Inflammatory macrophage treated with lipopolysaccharide for 4 hours (primary cell): ENCODE measurements around the gene ORC3.
A peak's percentile ranks its signal among the peaks of the same experiment; 100 is the strongest.
"Not testable (repeated sequence)": the region's sequence is repeated elsewhere in the genome, so short reads cannot be mapped to it uniquely, and the experiment has no call there.

Experiments used
- DNase-seq: peaks from one replicate; pipeline ENCODE4 v3.0.0-alpha.2; 2020

ORC3 gene

DNA sequence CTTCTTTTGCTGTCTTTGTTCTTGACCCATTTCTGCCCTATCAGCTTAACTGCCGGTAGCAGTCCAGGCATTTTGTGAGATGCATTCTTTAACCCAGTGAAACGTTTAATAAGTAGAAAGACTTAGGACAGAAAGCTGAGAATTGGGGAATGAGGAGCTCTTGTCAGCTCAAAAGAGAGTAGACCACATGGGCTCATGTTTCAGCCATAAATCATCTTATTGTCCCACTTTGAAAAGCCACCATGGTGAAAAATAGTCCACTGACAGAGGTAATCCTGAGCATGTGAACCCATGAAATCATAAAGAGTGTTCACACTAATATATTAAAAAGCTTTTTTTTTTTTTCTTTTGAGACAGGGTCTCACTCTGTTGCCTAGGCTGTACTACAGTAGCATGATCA is 16.3 kb downstream of the ORC3 start:
- no peak for DNase-seq

DNA sequence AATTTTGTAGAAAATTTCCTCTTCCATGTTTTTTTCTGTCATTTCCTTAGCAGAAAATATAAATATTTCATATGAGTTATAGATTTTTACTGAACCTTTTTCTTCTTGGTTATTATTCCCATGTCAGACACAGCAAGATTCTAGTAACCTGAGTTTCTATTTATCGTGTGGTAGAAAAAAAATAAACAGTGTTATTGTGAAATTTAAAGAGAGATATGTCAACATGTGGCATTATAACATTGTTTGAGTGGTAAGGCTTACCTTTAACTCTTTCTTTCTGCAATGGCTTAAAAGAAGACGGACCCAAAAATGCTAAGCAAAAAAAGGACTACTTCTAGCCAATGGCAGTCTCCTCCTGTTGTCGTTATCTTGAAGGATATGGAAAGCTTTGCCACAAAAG is 18.9 kb downstream of the ORC3 start:
- no peak for DNase-seq

DNA sequence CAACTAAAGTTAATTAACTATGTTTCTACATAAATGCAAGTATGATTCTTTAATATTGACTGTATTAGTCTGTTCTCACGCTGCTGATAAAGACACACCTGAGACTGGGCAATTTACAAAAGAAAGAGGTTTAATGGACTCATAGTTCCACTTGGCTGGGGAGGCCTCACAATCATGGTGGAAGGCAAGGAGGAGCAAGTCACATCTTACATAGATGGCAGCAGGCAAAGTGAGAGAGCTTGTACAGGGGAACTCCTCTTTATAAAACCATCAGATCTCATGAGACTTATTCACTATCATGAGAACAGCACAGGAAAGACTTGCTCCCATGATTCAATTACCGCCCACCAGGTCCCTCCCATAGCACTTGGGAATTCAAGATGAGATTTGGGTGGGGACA is 23.1 kb downstream of the ORC3 start:
- DNase-seq: not testable (repeated sequence)

DNA sequence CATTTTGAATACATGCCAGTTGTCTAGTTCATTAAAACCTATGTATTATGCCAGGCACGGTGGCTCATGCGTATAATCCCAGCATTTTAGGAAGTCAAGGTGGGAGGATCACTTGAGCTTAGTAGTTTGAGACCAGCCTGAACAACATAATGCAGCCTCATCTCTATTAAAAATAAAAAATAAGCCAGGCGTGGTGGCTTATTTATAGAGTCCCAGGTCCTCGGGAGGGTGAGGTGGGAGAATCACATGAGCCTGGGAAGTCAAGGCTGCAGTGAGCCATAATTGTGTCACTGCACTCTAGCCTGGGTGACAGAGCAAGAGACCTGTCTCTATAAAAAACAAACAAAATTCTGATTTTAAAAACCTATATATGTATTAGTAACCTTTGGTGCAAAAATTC is 27.5 kb downstream of the ORC3 start:
- DNase-seq: no peak

DNA sequence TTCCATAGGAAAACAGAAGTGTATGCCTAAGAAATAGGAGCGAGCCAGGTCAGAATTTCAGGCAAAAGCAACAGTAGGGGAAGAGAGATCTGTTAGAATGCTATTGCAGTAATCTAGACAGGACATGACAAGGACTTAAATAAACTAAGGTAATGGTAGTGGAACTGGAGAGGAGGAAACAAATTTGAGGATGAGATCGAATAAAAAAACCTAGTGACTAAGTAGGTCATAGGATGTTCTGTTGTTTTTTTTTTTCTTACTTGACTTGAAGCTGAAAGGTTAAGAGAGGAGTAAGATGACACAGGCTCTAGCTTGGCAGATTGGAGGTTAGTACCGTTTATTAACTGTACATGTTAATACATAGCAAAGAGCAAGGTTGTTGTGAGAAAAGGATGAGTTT is 28.6 kb downstream of the ORC3 start:
- no peak for DNase-seq

DNA sequence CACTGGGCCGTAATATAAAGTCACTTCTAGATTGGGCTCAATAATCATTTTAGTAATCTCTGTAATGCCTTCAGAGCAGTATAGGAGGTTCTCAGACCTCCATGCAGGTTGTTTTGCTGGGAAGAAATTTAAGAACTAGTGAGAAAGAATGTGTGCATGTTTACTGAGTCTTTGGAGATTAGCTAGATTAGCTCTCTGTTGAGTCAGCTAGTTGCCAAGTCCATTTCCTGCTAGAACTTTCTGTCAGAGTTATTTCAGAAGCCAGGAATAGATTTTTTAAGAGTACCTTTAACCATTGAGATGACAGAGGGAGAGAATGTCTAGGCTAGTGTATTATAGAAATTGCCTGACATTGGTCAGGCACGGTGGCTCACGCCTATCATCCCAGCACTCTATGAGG is 33.3 kb downstream of the ORC3 start:
- DNase-seq: no peak

DNA sequence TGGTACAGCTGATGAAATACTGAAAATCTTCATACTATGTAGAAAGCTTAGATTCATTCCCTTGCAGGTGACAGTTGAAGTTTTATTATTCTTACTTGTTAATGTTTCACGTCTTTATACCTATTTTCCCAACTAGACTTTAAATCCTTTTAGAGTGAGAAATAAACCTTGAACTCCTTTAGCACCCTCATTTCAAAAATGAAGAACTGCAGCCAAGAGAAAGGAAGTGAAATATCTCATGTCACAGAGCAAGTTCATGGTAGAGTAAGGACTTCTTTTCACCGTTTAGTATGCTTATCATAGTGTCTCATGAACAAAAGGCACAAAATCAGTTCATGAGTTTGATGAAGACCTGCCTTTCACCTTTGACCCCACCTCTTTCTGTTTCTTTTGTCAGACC is 38.5 kb downstream of the ORC3 start:
- DNase-seq: no peak

DNA sequence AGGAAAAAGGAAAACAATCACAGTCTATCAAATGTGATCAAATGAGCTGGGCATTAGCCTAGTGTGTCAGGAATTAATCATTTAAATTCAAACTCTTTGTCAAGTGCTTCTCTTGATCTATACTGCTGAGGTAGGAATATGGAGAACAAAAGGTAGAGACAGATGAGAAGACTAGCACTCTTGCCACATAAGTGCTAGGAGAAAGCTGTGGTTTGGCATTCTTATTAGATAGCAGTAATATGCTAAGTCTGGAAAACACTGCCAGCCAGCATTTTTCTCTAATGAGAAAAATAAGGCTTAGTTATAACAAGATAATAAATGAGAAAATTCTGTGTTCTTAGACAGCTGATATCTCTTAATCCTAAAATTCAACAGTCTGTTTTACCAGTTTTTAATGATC is 38.9 kb downstream of the ORC3 start:
- no peak for DNase-seq

DNA sequence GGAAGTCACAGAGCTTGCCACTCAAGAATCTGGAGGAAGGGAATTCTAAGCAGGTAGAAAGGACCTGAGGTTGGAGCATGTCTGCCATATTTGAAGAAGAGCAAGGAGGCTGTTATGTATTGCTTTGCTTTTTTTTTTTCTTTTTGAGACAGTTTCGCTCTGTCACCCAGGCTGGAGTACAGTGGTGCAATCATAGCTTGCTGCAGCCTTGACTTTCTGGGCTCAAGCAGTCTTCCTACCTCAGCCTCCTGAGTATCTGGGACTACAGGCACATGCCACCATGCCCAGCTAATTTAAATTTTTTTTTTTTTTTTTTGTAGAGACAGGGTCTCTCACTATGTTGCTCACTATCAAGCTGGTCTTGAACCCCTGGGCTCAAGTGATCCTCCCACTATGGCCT is 40.8 kb downstream of the ORC3 start:
- DNase-seq: no peak

DNA sequence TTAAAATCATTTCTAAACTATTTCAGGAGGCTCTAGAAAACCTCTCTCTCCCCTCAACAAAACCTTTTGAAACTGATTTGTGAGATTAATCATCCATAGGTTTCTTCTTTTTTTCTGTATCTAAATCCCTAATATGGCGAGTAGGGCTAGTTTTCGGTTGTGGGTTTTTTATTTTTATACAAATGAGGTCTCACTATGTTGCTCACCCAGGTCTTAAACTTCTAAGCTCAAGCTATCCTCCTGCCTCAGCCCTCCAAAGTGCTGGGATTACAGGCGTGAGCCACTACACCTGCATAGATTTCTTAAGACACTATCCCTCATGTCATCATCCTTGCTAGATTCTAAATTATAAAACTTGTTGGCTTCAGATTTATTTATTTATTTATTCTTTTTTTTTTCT is 43.9 kb downstream of the ORC3 start:
- no peak for DNase-seq

DNA sequence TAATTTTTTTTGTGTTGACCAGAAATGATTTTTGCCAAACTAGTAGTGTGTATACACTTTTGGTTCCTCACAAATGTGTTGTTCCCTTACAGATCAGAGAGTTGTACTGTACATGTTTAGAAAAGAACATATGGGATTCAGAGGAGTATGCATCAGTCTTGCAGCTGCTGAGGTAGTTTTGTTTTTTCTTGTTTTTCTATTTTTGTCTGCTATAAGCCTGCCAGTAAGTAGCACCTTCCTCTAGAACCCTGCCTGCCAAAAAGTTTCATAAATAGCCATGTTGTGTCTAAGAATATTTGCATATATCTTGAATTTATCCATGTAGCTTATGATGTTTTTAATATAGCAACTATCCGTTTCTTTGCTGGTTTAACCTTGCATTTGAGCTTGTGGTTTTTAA is 46.4 kb downstream of the ORC3 start:
- DNase-seq: no peak

DNA sequence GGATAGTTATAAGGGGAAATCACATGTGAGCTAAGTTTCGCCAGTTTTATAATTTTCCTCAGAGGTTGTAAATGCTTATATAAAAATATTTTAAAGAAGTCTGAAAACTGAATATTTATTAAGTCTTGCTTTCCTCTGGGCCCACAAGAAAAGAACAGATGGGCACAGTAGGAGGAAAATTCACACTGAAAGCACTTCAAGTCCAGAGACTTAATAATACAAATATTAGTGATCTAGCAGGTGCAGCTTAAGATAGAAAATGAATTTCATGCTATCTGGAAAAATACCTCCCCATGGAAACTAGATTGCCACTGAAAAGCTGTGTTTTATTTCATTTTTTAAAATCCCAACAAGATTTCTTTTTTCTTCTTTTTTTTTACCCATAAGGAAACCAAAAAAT is 47.2 kb downstream of the ORC3 start:
- DNase-seq: no peak

DNA sequence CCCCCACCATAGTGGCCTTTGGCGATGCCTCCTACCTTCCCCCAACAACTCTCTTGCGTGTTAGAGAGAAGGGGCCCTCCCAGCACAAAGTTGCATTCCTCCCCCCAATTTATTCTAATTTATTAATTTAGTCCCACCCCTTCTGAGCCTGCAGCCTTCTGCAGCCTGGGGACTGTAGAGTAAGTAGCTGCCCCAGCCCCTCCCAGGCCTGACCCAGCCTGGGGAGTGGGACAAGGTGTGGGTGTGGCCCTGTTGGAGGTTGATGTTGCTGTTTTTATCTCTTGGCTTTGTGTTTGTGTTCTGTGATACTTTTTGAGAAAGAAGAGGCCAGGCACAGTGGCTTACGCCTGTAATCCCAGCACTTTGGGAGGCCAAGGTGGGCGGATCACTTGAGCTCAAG is 49.4 kb downstream of the ORC3 start:
- no peak for DNase-seq

DNA sequence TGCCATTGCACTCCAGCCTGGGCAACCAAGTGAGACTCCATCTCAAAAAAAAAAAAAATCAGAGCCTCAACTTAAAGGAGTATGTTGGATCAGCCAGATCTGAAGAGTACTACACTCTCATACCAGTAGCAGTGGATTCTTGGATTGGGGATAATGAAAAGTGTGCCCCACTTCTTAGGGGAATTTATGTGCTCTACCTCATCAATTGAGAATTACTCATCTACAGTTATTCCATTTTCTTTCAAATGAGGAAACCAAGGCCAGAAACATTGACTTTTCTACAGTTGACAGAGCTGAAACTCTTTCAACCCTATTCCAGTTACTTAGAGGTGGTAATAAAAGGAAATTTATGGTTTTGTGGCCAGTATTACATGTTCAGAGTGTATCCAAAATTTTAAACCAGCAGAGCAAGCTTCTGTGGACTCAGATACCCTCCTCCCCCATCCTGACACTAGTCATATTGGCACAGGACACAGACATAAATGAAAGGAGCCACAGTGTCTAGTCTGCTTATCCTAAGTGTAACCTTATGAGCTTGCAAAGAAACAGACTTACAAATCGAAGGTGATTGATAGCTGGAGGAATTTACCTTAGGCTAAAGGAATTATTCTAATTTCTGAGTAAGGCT is 51.2 kb downstream of the ORC3 start:
- no peak for DNase-seq

DNA sequence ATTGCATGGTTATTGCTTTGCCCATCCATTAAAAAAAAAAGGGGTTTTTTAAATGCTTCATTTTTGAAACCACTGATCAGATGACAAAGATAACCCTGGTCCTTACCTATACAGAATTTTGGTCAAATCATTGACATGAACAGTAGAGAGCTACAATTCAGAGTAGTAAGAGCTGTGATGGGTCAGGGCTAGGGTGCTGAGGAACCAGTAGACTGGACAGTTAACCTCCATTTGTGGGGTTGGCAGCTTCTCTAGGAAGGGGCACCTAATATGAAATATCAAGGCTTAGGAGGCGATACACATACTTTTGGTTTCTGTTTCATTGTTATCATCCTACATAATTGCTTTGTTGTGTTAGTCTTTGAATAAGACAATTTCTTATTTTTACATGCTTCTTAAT is 55.1 kb downstream of the ORC3 start:
- DNase-seq: peak; percentile 40

DNA sequence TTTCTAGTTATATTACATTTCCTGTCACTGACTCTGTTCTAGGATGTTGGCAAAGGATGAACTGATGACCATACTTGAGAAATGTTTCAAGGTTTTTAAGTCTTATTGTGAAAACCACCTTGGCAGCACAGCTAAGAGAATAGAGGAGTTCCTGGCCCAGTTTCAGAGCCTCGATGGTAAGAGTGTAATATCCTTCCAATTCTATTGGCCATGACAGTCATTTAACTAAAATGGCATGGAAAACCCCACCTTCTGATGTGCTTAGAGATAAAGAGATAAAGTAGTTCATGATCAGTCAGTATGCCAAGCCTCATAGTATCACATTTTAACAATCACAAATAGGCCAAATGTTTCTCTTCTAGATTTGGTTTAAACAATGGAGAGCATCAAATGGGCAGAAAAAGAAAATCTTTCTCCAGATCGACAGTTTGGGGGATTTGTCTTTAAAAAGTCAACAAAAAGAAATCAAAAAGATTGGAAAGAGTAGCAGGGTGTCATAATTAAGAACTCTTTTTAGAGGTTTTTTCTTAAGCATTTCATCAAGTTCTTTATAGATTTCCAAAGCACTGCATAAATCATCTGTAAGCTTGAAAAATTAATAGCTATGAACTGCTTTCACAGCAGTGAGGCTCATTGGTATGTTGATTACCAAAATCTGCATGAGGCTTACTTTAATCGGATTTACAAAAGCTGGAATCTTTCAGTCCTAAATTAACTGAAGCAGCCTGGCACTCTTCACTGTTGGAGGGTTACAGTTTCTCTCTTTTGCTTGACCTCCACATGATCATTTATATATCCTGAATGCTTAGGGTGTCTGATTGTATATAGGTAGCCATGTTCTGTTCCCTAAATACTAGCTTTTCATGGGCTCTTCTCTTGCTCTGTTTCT is 63.4 kb downstream of the ORC3 start:
- no peak for DNase-seq

DNA sequence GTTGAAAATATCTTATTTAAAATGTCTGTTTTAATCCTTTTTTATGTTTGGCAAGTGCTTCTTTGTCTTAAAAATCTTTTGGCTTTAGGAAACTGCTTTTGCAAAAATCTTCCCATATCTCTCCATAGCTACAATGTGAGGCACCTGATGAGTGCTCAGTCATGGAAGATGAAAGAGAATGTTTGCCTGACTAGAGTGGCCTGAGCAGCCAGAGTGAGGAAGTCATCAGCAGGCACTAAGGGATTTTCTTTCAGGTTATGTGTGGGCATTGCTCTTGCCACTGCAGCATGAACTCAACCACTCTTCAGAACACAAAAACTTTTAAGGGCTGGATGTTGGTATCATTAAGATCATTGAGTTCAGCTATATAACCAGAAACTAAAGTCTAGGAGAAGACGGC is 64.2 kb downstream of the ORC3 start:
- no peak for DNase-seq

DNA sequence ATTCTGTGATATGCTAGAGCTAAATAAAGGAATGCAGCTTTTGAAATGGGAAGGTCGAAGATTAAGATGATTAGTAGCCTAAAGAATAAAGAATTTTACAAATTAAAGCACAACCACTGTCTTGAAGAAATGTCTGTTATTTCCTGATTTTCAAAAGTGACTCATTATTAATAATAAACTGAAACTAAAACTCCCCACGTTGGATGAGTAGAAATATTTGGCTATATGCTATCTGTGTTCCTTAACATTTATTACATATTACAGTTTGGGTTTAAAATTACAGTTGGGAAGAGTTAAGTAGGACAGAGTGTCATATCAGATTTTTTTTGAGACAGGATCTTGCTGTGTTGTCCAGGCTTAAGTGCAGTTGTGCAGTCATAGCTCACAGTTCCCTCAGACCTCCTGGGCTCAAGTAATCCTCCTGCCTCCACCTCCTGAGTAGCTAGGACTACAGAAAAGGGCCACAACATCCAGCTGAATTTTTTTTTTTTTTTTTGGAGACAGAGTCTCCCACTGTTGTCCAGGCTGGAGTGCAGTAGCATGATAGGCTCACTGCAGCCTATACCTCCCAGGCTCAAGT is 65.0 kb downstream of the ORC3 start:
- peak; percentile 51 for DNase-seq

DNA sequence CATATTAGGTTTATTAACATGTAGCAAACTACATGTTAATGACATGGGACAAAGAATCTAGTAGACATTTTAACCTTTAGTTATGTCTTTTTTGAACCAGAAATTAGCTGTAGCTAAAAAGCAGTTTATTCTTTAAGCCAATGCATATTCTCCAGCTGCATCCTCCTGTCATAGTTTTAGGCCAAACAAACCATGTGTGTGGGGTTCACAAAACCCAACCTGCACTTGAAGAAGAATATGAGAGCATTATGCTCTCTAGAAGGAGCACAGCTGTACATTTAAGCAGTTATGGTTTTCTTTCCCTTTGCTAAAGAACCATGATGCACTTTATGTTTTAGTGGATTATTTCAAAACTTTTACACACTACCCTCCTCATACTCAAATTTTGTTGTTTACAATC is 65.9 kb downstream of the ORC3 start:
- no peak for DNase-seq

DNA sequence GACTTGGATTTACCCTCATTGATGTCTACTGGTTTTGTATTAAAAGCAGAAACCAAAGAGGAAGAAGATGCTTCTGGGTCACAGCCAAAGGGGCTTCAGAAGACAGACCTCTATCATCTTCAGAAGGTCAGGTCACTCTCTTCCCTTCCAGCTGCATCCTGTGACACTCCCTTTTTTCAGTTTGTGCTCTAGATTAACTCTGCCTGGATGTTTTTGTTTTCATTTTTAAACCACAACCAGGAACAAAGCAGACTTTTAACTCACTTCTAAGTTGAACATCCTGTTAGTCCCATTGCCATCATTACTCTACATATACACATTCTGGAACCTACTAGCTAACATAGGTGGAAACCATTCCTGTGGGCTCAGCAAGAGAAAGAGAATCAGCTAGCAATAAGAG is 66.9 kb downstream of the ORC3 start:
- no peak for DNase-seq

DNA sequence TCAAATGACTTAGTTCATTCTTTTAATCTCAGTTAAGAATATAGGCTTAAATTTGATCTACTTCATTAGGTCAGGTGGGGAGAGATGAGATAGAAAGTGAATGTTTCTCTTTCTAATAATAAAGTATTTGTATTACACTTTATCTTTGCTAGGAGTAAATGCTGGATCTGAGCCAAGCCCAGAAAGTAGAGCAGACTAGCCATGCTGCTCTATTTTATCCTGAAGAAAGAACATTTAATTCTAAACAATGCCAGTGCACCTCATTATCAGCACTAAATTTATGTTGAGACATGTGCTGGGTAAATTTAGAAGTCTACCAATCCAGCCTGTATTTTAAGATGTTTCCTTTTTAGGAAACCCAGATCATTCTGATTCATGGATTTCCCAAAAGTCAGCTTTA is 68.6 kb downstream of the ORC3 start:
- no peak for DNase-seq

DNA sequence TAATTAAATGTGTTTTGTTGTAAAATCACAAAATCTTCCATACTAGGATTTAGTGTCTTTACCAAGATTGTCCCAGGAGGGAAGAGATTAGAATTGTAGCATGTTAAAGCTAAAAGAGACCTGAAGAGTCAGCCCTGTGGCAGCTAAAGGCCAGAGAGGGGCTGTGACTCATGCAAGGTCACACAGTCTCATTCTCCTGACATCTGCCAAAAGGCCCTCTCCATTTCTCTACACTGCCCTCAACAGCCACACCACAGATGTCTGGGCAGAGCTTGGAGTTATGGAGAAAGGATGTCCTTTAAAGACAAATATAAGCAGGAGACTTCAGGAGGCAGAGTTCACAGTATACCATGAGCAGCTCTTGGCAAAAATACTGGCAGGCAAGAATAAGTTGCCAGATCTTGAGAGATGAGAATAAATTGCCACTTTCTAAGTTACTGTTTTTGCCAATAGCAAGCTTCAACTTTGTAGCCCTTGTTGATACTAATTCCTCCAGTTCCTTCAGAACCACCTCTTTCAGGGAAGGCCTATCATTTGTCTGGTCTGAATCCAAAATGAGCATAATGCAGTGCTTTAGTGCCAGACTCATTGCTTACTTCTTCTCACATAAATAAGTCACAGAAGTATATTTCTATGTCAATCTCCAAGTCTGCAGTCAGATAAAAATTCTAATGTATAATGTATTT is 70.4 kb downstream of the ORC3 start:
- DNase-seq: peak; percentile 21

DNA sequence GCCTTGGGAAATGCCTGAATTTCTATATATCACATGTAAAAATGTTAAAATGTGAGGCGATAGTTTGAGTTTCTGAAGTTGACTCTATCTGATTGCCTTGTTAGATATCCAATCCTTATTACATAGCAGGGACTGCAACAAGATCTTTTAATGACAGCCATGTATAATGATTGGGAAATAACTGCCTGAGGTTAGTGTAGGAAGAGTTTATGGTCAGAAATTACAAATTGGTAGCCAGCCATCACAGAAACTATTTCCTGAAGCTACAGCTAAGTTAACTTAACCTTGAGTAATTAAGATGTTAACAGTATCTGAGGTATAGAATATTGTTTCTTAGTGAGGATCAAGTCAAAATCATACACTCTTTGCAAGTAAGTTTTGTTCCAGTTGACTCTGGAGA is 71.1 kb downstream of the ORC3 start:
- DNase-seq: no peak

DNA sequence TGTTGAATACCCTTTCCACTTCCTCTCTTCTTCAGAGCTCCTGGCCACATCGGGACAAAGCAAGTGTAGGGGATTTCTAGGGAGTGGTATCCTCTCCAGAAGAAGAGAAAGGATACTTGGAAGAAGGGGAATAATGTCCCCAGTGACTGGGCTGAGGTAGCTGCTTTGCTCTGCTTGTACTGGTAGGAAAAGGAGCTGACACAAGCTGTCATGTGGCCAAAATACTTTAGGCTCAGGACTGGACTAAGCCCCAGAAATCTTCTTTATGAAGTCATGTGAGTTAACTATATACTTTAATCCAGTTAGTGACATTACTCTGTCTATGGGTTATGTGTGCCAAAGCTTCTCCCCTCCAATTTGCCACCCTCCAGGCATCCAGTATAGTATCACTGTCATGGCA is 71.6 kb downstream of the ORC3 start:
- no peak for DNase-seq
